Keratinocyte (primary cell): ENCODE measurements around the gene KCNIP3.
"Not testable (repeated sequence)": the region's sequence is repeated elsewhere in the genome, so short reads cannot be mapped to it uniquely, and the experiment has no call there.

ENCODE experiments used
- CTCF ChIP-seq, 3 experiments: IDR thresholded peaks in 1 of 3; conservative IDR thresholded peaks in 1 of 3; optimal IDR thresholded peaks in 1 of 3; 2 replicates in 2 of 3; 3 replicates in 1 of 3; pipeline versions ENCODE3 to v1.5.1; 2011; ENCODE audit warnings: low read length in 3 of 3, mild to moderate bottlenecking in 3 of 3, moderate library complexity in 2 of 3, control low read depth in 1 of 3, inconsistent platforms in 1 of 3; ENCODE audit not compliant: insufficient read depth in 2 of 3; ENCODE audit errors: extremely low read depth in 1 of 3
- EZH2 ChIP-seq: IDR thresholded peaks from one replicate; pipeline ENCODE4 v1.6.1; 2012; ENCODE audit warnings: inconsistent platforms, mild to moderate bottlenecking, low read length, moderate library complexity

- TF ChIP-seq CTCF (optimal IDR thresholded peaks at IDR 0.05 in 1 of 3, IDR thresholded peaks at IDR 0.05 in 1 of 3, conservative IDR thresholded peaks at IDR 0.05 in 1 of 3; ENCODE audit: extremely low read depth in 1 of 3, insufficient read depth in 2 of 3, low read length in 3 of 3); EZH2: not testable (repeated sequence)
These were observed 130.2 kb downstream of the KCNIP3 start for GRCh38 chr2:95427196-95427867.
